ENCODE measurements around the gene ITGBL1.
A peak's percentile ranks its signal among the peaks of the same experiment; 100 is the strongest.

The ITGBL1 gene

DNA sequence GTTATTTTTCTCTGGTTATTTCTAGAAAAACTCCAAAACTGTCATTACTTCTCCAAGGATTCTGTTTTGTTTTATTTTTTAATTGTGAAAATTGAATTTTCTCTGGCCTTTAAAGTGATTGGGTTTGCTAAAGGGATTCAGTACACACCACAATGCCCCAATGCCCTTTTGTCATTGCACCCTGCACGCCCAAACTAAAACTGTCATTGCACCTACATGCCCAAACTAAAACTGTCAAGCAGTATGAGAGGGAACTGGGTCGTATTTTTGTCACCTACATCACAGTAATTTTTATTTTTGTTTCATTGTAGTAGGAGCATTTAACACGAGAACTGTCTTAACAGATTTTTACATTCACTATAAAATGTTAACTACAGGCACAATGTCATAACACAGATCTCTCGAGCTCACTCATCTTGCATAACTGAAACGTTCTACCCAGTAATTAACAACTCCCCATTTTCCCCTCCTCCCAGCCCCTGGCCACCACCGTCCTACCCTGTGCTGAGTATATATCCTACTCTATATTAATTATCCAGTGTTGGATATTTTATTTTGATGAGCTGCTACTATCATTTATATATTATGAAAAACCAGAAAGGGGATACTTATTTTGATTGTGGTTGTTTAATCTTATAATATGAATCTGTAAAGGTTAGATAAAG is 43.4 kb upstream of the ITGBL1 start:
- no peaks in the 10 kb centered on the region for H4K20me1 ChIP-seq (ENCODE audit: insufficient read depth, low read length)
- TF ChIP-seq EZH2phosphoT487 (IDR thresholded peaks at IDR 0.05; ENCODE audit: low read length) = no peak
- TF ChIP-seq EZH2 (optimal IDR thresholded peaks at IDR 0.05; ENCODE audit: low read depth, low read length) = no peak
- no peak for TF ChIP-seq CTCF (IDR thresholded peaks at IDR 0.05; ENCODE audit: low read length)
- no peak for DNase-seq
- H3K9me3 ChIP-seq (replicated peaks; ENCODE audit: insufficient read depth, low read length) = no peaks in the 10 kb centered on the region
- no peak overlapping the region for H3K9ac ChIP-seq (ENCODE audit: low read length)
- no peak overlapping the region for H3K4me2 ChIP-seq (ENCODE audit: low read depth, low read length)
- no peak overlapping the region for H3K27ac ChIP-seq (ENCODE audit: low read length)
- no peak overlapping the region for H3K4me3 ChIP-seq (ENCODE audit: low read length)
- peaks cover 1% of the 10 kb centered on the region; the same call in 1 of the 2 replicates for H3K79me2 ChIP-seq (ENCODE audit: low read length)
- no peaks in the 10 kb centered on the region for H3K9me2 ChIP-seq (replicated peaks; ENCODE audit: insufficient read depth, low read length)
- no peak overlapping the region for H2AFZ ChIP-seq (ENCODE audit: low read length)
- H3F3A ChIP-seq (ENCODE audit: insufficient read depth, low read length) = no peaks in the 10 kb centered on the region
- H3K36me3 ChIP-seq (replicated peaks; ENCODE audit: insufficient read depth, low read length) = no peaks in the 10 kb centered on the region
- no peaks in the 10 kb centered on the region for H3K27me3 ChIP-seq (replicated peaks; ENCODE audit: insufficient read depth, low read length)
- H3K4me1 ChIP-seq (ENCODE audit: low read length) = no peaks in the 10 kb centered on the region

DNA sequence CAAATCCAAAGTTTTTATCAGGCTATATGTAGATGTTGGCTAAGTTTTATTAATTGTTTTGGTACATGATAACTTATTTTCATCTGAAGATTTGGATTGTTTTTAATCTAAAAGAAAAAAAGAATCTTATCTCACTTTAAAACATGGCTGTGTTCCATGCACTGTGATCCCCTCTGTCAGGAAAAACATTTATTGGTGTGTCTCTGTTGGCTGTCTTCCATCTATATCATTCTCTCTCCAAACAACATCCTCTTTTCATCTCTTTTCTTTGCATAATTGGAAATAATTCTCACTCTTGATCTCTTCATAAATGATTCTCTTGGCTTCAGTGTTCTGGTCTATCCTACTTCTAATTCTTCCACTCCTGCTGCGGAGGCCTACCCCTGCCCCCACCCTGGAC is 40.4 kb upstream of the ITGBL1 start:
- Histone ChIP-seq H3K27ac (ENCODE audit: low read length) (no peak overlapping the region), H3F3A (ENCODE audit: insufficient read depth, low read length) (peaks cover 12% of the 10 kb centered on the region), H3K9ac (ENCODE audit: low read length) (no peak overlapping the region), H3K27me3 (replicated peaks; ENCODE audit: insufficient read depth, low read length) (no peaks in the 10 kb centered on the region), H3K79me2 (ENCODE audit: low read length) (peaks cover 3% of the 10 kb centered on the region; the same call in 1 of the 2 replicates), H3K4me3 (ENCODE audit: low read length) (no peak overlapping the region), H3K4me1 (ENCODE audit: low read length) (peaks cover 6% of the 10 kb centered on the region), H3K36me3 (replicated peaks; ENCODE audit: insufficient read depth, low read length) (no peaks in the 10 kb centered on the region), H4K20me1 (ENCODE audit: insufficient read depth, low read length) (no peaks in the 10 kb centered on the region), H3K4me2 (ENCODE audit: low read depth, low read length) (no peak overlapping the region), H2AFZ (ENCODE audit: low read length) (no peak overlapping the region), H3K9me3 (replicated peaks; ENCODE audit: insufficient read depth, low read length) (no peaks in the 10 kb centered on the region), H3K9me2 (replicated peaks; ENCODE audit: insufficient read depth, low read length) (no peaks in the 10 kb centered on the region)
- no peak for TF ChIP-seq CTCF (IDR thresholded peaks at IDR 0.05; ENCODE audit: low read length)
- TF ChIP-seq EZH2phosphoT487 (IDR thresholded peaks at IDR 0.05; ENCODE audit: low read length) = no peak
- no peak for TF ChIP-seq EZH2 (optimal IDR thresholded peaks at IDR 0.05; ENCODE audit: low read depth, low read length)
- DNase-seq = no peak

GRCh38 chr13:101415358-101416174 is 36.9 kb upstream of the ITGBL1 start:
- peak overlapping the region; percentile 72 for H2AFZ ChIP-seq (ENCODE audit: low read length)
- no peaks in the 10 kb centered on the region for H3K9me3 ChIP-seq (replicated peaks; ENCODE audit: insufficient read depth, low read length)
- no peaks in the 10 kb centered on the region for H4K20me1 ChIP-seq (ENCODE audit: insufficient read depth, low read length)
- no peaks in the 10 kb centered on the region; the same call in 1 of the 2 replicates for H3K27me3 ChIP-seq (replicated peaks; ENCODE audit: insufficient read depth, low read length)
- peak overlapping the region; percentile 40; the same call in 1 of the 2 replicates for H3K9ac ChIP-seq (ENCODE audit: low read length)
- TF ChIP-seq CTCF (IDR thresholded peaks at IDR 0.05; ENCODE audit: low read length) = no peak
- TF ChIP-seq EZH2 (optimal IDR thresholded peaks at IDR 0.05; ENCODE audit: low read depth, low read length) = no peak
- TF ChIP-seq EZH2phosphoT487 (IDR thresholded peaks at IDR 0.05; ENCODE audit: low read length) = no peak
- peak; percentile 84 for DNase-seq
- peaks cover 12% of the 10 kb centered on the region for H3F3A ChIP-seq (ENCODE audit: insufficient read depth, low read length)
- H3K4me2 ChIP-seq (ENCODE audit: low read depth, low read length) = peak overlapping the region; percentile 96
- no peaks in the 10 kb centered on the region for H3K36me3 ChIP-seq (replicated peaks; ENCODE audit: insufficient read depth, low read length)
- peaks cover 3% of the 10 kb centered on the region; the same call in 1 of the 2 replicates for H3K79me2 ChIP-seq (ENCODE audit: low read length)
- H3K4me1 ChIP-seq (ENCODE audit: low read length) = peaks cover 11% of the 10 kb centered on the region
- H3K4me3 ChIP-seq (ENCODE audit: low read length) = peak overlapping the region; percentile 63
- H3K27ac ChIP-seq (ENCODE audit: low read length) = peak overlapping the region; percentile 70; the same call in 1 of the 2 replicates
- H3K9me2 ChIP-seq (replicated peaks; ENCODE audit: insufficient read depth, low read length) = no peaks in the 10 kb centered on the region

Data from MM.1S (cell line).